GM21381 (cell line): ENCODE measurements around the gene ANXA5.
"Not testable (repeated sequence)": the region's sequence is repeated elsewhere in the genome, so short reads cannot be mapped to it uniquely, and the experiment has no call there.

Experiments used
- ATAC-seq: cut with Tn5 transposase; IDR thresholded peaks from one replicate; pipeline ENCODE4 v1.9.1; 2021; ENCODE audit warnings: mild to moderate bottlenecking, moderate library complexity; ENCODE audit not compliant: unreplicated experiment

The ANXA5 gene

DNA sequence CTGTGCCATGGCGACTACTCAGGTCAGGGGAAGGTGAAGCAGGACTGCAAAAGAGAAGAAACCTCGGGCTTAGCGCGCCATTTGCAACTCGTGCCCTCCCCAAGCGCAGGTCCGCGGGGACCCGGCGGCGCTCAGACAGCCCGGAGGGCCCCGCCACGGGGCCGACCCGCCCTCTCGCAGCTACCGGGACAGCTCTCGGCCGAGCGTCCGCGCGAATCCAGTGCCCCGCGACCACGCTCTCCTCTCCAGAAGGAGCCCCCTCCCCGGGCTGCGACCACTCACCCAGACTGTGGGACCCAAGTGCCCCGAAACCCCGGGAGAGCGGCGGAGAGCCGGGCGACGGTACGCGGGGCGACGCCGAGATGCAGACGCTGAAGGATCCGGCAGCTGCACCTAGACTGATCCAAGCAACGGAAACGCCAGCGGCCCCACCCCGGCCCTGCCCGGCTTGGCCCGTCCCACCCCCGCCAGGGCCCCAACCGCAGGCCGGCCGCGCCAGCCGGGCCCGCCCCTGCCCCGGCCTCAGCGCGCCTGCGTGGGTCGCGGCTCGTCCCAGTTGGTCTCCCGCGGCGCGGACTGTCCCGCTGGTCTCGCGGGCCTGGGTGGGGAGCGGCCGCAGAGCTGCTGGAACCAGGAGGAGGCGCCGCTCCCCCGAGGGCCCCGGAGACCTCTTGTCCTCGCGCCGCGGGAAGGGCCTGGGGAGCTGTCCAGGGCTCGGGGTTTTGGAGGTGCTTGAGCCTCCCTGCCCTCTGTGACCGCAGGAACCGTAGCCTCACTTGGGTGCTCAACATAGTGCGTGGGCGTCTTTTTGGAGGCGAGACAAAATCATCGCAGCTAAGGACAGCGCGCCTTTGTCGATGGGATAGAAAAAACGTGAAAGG, at the start of gene ANXA5:
ANXA5 (minus strand) TSS at position 400 of the 881 bp plus-strand sequence; CDS start at position 9, 391 bp downstream.
- peak; percentile 92 for ATAC-seq

DNA sequence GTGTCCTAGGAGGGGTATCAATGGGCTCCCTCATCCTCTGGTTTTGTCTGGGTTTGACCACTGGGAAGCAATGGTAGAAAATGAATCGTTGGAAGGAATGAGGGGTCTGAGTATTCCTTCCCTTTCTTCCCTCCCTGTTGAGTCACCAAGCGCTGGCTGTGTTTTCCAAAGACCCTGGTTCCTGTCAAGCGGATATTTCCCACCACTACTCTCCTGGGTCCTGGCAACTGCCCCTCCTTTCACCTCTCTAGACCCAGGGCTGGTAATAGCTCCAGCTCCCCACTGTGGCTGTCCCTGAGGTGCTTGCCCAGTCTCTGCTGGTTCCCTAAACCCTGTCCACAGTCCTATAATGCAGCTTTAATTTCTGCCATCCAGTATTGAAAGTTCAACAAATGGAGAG, 46.0 kb upstream of the ANXA5 start:
- no peak for ATAC-seq

DNA sequence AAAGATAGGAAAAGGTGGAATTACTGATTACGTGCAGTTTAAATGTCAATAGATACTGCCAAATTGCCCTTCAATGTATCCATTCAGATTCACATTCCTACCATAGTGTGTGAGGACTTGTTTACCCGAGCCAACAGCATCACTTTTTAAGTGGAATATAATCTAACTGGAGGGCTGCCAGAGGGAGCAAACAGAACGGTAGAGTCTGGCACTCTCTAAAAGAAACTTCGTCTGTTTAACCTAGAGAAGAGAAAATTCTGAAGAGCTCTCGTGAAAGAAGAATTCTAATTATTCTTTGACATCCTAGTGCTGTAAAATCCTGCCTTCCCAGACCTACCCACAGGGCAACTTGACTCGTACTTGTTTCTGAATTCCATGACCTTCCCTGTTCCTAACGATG, 45.0 kb upstream of the ANXA5 start:
- ATAC-seq, result no peak

DNA sequence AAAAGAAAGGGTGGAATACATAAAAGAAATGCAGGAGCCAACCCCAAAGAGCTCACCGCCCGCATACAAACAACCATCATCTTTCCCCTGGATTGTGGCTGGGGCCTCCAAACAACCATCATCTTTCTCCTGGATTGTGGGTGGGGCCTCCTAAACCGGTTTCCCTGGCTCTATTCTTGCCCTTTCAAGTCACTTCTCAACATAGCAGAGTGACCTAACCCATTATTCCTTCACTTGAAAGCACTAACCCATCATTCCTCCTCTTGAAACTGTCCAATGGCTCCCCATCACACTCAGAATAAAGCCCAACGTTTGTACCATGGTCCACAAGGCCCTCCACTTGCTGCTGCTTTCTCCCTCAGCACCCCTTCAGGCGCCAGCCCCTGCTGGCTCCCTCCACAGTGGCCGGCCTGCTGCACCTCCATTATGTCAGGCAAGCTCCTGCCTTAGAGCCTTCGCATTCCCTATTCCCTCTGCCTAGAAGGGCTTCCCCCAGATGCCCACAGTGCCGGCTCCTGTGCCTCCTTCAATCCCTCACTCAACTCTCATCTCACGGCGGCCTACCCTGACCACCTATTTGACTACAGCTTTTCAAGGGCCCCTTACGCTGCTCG, 44.1 kb upstream of the ANXA5 start:
- no peak for ATAC-seq

DNA sequence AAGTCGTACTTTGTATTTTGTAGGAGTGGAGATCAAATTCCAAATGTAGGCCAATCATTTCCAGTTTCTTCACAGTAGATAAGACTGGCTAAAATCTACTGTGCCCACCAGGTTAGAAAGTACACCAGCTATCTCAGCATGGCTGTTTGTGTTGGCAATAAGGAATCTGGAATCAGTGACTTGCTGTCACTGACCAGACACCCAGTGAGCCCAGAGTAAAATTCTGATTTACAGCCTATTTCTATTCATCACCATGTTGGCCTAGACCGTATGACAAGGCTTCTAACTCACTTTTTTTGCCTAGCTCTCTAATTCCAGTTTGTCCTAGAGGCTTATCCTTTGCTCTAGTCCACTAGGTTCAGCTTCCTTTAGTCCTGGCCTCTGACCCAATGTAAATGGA, 42.8 kb upstream of the ANXA5 start:
- no peak for ATAC-seq

DNA sequence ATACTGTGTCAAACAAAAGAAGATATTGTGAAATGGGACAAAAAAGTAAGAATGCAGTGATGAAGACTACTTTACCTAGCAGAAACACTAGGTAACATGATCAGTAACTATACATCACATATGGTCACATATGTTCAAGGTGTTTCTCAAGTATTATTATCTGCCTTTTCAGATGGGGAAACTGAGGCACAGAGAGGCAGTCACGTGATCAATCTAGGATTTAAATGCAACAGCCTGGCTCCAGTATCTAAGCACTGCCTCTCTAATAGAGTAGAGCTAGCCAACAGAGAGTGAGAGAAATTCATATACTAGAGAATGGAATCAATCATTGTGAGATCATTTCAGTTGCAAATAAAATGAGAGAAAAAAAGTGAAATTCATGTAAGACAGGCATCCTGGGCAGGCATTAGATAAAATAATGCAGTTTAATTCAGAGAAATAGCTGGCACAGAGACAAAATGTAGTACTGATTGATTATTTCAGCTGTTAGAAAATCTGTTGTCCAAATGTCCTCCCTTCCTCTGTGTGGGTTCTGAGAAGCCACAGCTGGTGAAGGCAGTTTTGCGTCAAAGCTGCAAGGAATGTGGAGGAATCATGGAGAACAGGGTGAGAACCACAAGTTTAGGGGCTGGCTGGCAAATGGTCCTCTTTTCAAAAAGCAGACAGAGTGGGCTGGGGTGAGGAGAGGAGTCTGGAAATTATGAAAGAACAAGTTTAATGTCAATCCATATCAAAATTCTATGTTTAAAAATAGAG, 42.2 kb upstream of the ANXA5 start:
- ATAC-seq, result no peak

DNA sequence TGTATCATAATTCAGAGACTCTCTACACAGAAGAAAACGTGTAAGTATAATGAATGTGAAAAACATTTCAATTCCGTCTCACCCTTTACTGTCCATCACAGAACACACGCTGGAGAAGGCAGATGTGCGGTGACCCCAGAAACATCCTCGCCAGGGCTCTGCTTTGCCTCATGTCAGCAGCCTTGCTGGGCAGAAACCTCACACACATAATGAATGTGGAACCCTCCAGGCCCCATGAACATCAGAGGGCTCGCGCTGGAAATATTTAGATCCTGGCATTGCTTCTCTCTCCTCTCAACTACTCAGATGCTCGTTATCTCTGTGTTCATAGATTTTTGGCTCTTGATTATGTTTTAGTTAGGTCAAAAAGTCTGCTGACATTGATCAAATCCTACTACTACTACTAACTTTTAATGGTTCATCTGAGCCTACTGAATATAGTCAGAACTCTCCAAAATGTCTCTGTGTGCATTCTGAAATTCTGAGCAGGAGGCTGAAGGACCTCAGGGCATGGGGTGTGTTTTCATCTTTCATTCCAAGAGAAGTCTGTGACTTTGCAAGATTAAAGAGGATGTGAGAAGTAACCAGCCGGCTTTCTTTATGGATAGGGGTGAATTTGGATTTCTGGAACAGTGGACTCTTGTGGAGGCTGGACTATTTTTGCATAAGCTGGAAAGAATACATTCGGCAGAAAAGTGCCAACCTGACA, 41.2 kb upstream of the ANXA5 start:
- no peak for ATAC-seq

DNA sequence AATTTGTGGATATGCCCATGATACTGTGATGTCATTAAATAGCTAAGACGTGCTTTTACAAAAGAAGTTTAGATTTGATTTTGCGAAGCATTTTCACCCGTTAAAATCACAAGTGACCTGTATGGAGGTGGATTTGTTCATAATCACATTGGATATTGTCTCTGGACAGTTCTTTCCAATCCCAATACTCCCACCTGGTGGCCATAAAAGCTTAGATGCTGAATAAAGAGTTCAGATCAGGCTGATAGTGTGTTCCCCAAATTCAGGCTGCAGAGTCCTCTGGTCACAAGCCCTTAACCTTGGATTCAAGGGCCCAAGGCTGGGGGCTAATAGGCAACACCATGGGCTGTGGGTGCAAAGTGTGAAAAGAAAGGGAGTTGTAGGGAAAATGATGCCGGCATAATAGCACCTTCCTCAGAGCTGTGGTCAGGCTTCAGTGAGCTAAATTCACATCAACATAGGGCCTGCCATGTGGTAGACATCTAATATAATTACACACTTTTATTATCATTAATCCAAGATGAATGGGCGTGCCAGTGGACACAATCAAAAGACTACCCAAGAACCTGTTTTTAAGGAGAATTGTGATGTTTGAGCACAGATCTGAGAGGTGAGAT, 40.1 kb upstream of the ANXA5 start:
- peak; percentile 51 for ATAC-seq

DNA sequence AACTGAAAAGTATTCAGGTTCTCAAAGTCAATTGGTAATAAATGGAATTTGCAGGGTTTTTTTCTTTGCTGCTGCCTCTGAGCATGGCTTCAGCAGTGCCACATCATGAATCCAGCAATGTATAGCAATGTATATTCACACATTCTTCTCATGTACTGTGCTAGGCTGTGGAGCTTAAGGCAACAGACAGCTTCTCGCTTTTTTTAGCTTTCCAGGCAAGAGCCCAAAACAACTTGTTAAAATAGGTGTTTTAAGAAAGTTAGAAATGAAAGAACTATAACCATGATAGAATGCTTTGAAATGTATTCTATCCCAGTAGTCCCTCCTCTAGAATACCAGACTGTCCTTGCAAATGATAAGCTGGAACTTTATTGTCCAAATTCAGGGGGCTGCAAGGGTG, 37.8 kb upstream of the ANXA5 start:
- ATAC-seq, result no peak

DNA sequence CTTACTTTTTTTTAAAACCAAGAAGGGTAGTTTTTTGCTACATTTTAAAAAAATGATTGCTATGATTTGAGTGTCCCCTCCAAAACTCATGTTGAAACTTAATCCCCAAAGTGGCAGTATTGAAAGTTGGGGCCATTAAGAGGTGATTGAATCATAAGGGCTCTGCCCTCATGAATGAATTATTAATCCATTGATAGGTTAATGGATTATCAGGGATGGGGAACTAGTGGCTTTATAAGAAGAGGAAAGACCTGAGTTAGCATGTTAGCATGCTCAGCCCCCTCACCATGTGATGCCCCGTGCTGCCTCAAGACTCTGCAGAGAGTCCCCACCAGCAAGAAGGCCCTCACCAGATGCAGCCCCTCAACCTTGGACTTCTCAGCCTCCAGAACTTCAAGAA, 37.2 kb upstream of the ANXA5 start:
- ATAC-seq, result no peak

DNA sequence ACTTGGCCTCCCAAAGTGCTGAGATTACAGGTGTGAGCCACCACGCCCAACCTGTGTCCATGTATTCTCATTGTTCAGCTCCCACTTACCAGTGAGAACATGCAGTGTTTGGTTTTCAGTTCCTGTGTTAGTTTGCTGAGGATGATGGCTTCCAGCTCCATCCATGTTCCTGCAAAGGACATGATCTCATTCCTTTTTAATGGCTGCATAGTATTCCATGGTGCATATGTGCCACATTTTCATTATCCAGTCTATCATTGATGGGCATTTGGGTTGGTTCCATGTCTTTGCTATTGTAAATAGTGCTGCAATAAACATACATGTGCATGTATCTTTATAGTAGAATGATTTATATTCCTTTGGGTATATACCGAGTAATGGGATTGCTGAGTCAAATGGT, 33.0 kb upstream of the ANXA5 start:
- not testable (repeated sequence) for ATAC-seq

DNA sequence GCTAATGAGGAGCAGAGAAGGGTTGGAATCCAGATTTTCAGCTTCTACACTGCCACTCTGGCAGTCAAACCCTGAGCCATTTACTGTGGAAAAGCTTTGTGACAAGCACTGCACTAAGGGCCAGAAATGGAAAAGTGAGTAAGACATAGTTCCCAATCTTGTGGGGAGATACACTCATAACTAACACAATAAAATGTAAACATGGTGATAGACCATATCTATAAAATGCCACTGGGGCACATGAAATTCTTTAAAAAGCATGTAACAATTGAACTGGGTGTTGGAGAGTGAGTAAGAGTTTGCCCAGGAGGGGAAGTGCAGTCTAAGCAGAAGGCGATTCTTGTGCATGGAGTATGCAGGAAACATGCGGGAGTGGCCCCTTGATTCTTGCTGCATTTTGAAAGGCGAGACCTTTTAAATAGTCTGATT, 32.0 kb upstream of the ANXA5 start:
- no peak for ATAC-seq

DNA sequence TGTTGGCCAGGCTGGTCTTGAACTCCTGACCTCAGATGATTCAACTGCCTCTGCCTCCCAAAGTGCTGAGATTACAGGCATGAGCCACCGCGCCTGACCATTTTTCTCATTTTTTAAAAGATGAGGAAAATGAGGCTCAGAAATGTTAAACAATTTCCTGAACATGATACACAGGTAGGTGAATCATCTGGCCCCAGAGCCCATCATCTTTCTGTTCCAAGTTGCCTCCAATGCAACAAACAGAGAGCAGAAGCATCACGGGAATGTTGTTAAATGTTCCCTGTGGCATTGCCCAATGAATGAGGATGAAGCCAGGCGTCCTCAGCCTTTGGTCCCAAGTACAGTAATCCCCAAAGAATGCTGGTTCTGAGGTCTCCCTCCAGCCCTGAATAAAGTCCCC, 31.3 kb upstream of the ANXA5 start:
- ATAC-seq, result no peak

DNA sequence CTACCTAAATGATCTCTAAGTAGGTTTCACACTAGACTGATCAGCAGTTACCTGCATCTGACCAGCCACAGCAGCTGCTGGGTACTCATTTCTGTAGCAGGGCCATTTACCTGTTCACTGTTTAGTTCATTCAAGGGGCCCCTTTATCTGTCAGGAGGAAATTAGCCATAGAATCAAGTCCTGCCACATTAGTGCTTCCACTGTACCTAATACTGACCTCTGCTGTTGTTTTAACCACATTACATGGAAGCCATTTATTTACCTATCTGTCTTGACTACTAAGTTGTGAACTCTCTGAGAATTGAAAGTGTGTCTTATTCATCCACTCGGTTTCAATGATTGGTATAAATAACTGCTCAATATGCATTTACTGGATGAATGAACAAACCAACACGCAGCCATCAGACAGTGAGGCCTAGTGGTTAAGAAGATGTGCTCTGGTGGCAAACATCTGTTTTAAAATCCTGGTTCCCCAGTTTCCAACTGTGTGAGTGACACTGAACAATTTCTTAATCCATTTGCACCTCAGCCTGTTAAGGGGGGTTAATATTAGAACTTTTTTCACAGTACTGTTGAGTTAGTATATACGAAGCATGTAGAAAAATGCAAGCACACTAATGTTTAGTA, 30.0 kb upstream of the ANXA5 start:
- peak; percentile 98 for ATAC-seq

DNA sequence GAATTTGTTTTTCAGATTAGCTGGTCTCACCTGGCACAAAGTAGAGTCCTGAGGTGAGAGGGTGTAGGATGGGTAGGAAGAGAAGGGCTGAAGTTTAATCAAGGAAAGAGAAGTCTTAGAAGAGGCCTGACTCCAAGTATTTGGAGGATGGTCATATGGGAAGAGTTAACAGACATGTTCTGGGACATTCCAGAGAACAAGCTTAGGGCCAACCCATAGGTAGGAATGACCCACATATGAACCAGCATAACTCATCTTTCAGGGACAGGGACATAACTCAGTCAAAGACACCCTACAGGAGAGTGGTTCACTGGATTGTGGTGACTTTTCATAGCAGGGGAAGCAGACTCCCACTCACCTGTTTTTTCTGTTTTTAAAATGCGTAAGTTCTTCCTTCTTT, 27.9 kb upstream of the ANXA5 start:
- no peak for ATAC-seq

DNA sequence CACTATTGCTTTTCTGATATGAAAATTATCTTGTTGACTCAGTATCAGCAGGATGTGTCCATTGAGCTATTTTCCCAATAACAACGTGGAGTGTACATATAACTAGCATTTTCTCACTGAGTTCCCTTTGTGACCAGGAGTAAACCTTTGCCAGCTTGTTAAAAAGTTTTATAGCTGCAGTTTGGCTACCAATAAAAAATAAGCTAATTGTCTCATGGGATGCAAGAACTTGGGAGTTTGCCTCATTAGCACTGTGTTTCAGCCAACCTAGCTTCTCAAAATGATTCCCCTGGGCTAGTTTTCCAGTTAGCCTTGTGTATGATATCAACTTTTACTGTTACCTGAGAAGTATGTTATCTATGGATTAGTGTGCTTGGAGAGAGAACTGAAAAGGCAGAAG, 24.9 kb upstream of the ANXA5 start:
- no peak for ATAC-seq

DNA sequence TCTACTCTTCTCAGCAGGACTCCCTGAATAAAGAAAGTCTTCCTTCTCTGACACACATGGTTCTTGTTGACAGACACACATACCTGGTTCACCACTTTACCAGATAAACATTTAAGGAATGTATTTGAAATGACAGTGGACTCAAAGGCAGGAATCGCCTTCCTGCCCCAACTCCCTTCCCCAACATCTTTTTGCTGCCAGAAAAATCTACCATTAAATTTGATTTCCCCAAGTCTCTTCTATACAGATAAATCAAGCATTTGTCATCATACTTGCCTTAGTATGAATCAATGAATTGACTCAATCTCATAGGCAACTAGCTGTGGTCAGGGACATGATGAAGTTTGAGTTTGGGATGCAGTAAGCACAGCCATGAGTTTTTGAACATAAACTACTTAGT, 23.3 kb upstream of the ANXA5 start:
- ATAC-seq, result no peak

DNA sequence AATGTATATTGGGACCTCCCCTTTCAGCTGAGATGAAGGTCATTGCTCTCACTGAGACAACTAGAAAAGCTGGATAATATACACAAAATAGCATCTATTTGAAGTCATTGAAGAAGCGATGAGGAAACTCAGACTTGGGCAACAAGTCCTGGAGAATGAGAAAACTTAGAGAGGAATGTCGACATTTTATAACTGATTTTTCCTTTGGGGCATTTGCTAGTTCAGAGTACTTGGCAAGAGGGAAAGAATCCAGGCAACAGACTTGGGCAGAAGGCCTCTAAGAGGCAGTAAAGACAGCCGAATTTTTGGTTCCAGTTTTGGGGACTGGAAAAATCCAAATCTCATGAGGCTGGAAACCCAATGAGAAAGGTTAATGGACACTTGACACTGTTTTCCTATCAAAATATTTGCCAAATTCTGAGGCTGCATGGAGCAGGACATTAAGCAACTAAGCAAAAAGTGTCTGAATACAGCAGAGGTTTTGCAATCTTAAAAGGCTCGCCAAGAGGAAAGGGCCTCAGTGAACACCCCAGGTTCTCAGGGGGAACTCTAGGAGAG, 21.0 kb upstream of the ANXA5 start:
- no peak for ATAC-seq

DNA sequence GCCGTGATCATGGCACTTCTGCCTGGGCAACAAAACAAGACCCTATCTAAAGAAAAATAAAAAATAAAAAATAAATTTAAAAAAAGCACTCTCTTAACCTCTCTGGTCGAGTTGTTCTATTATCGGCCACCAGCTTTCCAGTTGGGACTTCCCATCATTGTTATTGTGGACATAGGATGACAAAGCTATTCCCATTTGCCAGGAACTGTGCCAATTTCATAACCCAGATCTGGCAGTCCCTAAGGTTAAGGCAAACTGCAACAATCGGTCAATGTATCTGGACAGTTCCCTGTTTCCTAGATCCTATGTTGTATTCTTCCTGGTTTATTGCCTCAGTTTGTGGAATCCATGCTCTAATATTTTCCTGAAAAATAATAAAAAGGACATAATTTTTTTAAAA, 17.8 kb upstream of the ANXA5 start:
- ATAC-seq, result no peak

DNA sequence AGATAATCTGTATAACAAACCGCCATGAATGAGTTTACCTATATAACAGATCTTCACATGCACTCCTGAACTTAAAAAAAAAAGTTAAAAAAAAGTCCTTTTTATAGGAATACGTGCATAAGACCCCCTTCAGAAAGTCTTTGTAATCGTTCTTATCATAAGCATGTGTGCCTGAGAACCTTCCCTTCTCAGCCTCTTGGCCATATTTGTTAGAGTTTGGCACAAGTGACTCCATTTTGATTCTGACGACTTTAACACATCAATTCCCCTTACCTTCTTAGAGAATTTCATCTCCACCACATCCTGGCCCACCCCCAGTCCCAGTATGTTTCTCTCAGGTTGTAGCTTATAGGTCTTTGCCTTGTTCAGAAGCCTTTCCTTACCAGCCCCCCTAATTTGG, 16.0 kb upstream of the ANXA5 start:
- no peak for ATAC-seq
